Neural cell (in vitro differentiated cells): ENCODE results near the gene NGF.

Source experiments
- CTCF ChIP-seq: fragments of 450-650 bp; IDR thresholded peaks from 2 replicates; pipeline ENCODE4 v1.5.1; 2014; ENCODE audit warnings: antibody characterized with exemption, mild to moderate bottlenecking, moderate library complexity; ENCODE audit not compliant: poor library complexity, severe bottlenecking
- EZH2 ChIP-seq: fragments of 200-600, 300-800 bp; shearing (Covaris generic), sonication (generic); IDR thresholded peaks from 2 replicates; pipeline ENCODE4 v1.6.1; 2014; ENCODE audit warnings: antibody characterized with exemption, low read length, borderline replicate concordance, mild to moderate bottlenecking; ENCODE audit not compliant: insufficient read depth, poor library complexity, severe bottlenecking
- POLR2AphosphoS5 ChIP-seq: IDR thresholded peaks from 2 replicates; pipeline ENCODE4 v1.6.1; 2012
- RAD21 ChIP-seq: fragments of 450-650 bp; conservative IDR thresholded peaks from 2 replicates; pipeline ENCODE4 v1.6.1; 2014; ENCODE audit warnings: antibody characterized with exemption, mild to moderate bottlenecking, moderate library complexity
- REST ChIP-seq: IDR thresholded peaks from 2 replicates; pipeline ENCODE4 v1.6.1; 2012; ENCODE audit warnings: borderline replicate concordance

- no peak for TF ChIP-seq CTCF
- TF ChIP-seq EZH2, result no peak
- no peak for TF ChIP-seq POLR2AphosphoS5
- TF ChIP-seq REST, result no peak
- TF ChIP-seq RAD21, result no peak
These were observed 3.9 kb upstream of the NGF start for GRCh38 chr1:115341948-115342347.
